H9 (cell line): ENCODE measurements around the gene CEP120. TPM values are rescaled to one million over a fixed set of nuclear protein-coding genes. Genes with fewer than 3 reads are reported as not detected.

Source experiments
- DNase-seq: peaks from one replicate; pipeline ENCODE4 v3.0.0-alpha.2; 2017
- H2AFZ ChIP-seq: one replicate; pipeline ENCODE4 v1.6.1; 2013; ENCODE audit warnings: mild to moderate bottlenecking, low read length, control low read depth, moderate library complexity
- H2AK5ac ChIP-seq: 2 replicates; pipeline ENCODE4 v1.6.1; 2013; ENCODE audit warnings: low read length, control low read depth, mixed read lengths; ENCODE audit not compliant: insufficient read length
- H2BK120ac ChIP-seq: one replicate; pipeline ENCODE4 v1.6.1; 2013; ENCODE audit warnings: low read depth, mild to moderate bottlenecking, low read length, control low read depth, inconsistent platforms; ENCODE audit not compliant: poor library complexity, severe bottlenecking
- H2BK12ac ChIP-seq: 2 replicates; pipeline ENCODE4 v1.6.1; 2013; ENCODE audit warnings: low read length, control low read depth, mixed read lengths, low read depth; ENCODE audit not compliant: insufficient read length
- H2BK15ac ChIP-seq: 2 replicates; pipeline ENCODE4 v1.6.1; 2013; ENCODE audit warnings: low read depth, low read length, control low read depth
- H2BK20ac ChIP-seq: one replicate; pipeline ENCODE4 v1.6.1; 2013; ENCODE audit warnings: low read depth, mild to moderate bottlenecking, low read length, control low read depth, inconsistent platforms; ENCODE audit not compliant: poor library complexity, severe bottlenecking
- H2BK5ac ChIP-seq: 2 replicates; pipeline ENCODE4 v1.6.1; 2013; ENCODE audit warnings: low read length, control low read depth, mixed read lengths; ENCODE audit not compliant: insufficient read length
- H3K14ac ChIP-seq: 2 replicates; pipeline ENCODE4 v1.6.1; 2013; ENCODE audit warnings: low read length, control low read depth; ENCODE audit not compliant: insufficient read depth
- H3K18ac ChIP-seq: 2 replicates; pipeline ENCODE4 v1.6.1; 2013; ENCODE audit warnings: low read depth, mild to moderate bottlenecking, mixed read lengths, low read length, control low read depth; ENCODE audit not compliant: insufficient read length
- H3K23ac ChIP-seq: 2 replicates; pipeline ENCODE4 v1.6.1; 2013; ENCODE audit warnings: low read length, control low read depth, mixed read lengths, low read depth; ENCODE audit not compliant: insufficient read length
- H3K23me2 ChIP-seq: 2 replicates; pipeline ENCODE4 v1.6.1; 2013; ENCODE audit warnings: low read depth, mild to moderate bottlenecking, mixed read lengths, low read length, control low read depth; ENCODE audit not compliant: insufficient read length, poor library complexity, severe bottlenecking
- H3K27ac ChIP-seq: 2 replicates; pipeline ENCODE4 v1.5.1; 2013; ENCODE audit warnings: low read length, control low read depth, mixed read lengths, low read depth; ENCODE audit not compliant: insufficient read length
- H3K27me3 ChIP-seq: 2 replicates; pipeline ENCODE4 v1.6.1; 2013; ENCODE audit warnings: low read length, control low read depth, inconsistent platforms; ENCODE audit not compliant: insufficient read depth
- H3K4ac ChIP-seq: 2 replicates; pipeline ENCODE4 v1.6.1; 2013; ENCODE audit warnings: low read depth, mild to moderate bottlenecking, control low read depth, inconsistent platforms, low read length, moderate library complexity
- H3K4me1 ChIP-seq: 2 replicates; pipeline ENCODE4 v1.6.1; 2013; ENCODE audit warnings: low read length, control low read depth, inconsistent platforms; ENCODE audit not compliant: insufficient read depth
- H3K4me2 ChIP-seq: 2 replicates; pipeline ENCODE4 v1.6.1; 2013; ENCODE audit warnings: low read length, control low read depth, mixed read lengths; ENCODE audit not compliant: insufficient read length, insufficient read depth
- H3K56ac ChIP-seq: 2 replicates; pipeline ENCODE4 v1.6.1; 2013; ENCODE audit warnings: low read depth, mild to moderate bottlenecking, mixed read lengths, low read length, control low read depth; ENCODE audit not compliant: insufficient read length
- H3K79me1 ChIP-seq: 2 replicates; pipeline ENCODE4 v1.6.1; 2013; ENCODE audit warnings: low read depth, mild to moderate bottlenecking, moderate library complexity, low read length, control low read depth, inconsistent platforms; ENCODE audit not compliant: insufficient read depth, poor library complexity, severe bottlenecking
- H3K79me2 ChIP-seq: 2 replicates; pipeline ENCODE4 v1.6.1; 2013; ENCODE audit warnings: low read length, control low read depth, inconsistent platforms; ENCODE audit not compliant: insufficient read depth
- H3K9ac ChIP-seq: 2 replicates; pipeline ENCODE4 v1.6.1; 2013; ENCODE audit warnings: low read length, control low read depth, mixed read lengths; ENCODE audit not compliant: insufficient read length; ENCODE audit errors: extremely low read depth
- H3K9me3 ChIP-seq: one replicate; pipeline ENCODE4 v1.6.1; 2013; ENCODE audit warnings: low read depth, low read length, inconsistent platforms; ENCODE audit not compliant: control insufficient read depth
- H3T11ph ChIP-seq: one replicate; pipeline ENCODE4 v1.6.1; 2013; ENCODE audit warnings: mild to moderate bottlenecking, low read length, control low read depth, inconsistent platforms
- H4K20me1 ChIP-seq: one replicate; pipeline ENCODE4 v1.6.1; 2013; ENCODE audit not compliant: control insufficient read depth, insufficient read length, insufficient read depth
- H4K5ac ChIP-seq: 2 replicates; pipeline ENCODE4 v1.6.1; 2013; ENCODE audit warnings: low read depth, mild to moderate bottlenecking, mixed read lengths, low read length, control low read depth; ENCODE audit not compliant: insufficient read length
- H4K8ac ChIP-seq: replicated peaks from 2 replicates; pipeline ENCODE4 v1.6.1; 2013; ENCODE audit warnings: low read length, control low read depth, mixed read lengths, low read depth; ENCODE audit not compliant: insufficient read length
- H4K91ac ChIP-seq: 2 replicates; pipeline ENCODE4 v1.6.1; 2013; ENCODE audit warnings: low read depth, mild to moderate bottlenecking, moderate library complexity, mixed read lengths, low read length, control low read depth; ENCODE audit not compliant: insufficient read length
- H3K27ac Mint-ChIP-seq, 3 experiments: 2 replicates in 2 of 3; 3 replicates in 1 of 3; pipeline ENCODE4 v1.8.0; 2020 to 2021; ENCODE audit warnings: mixed read lengths in 3 of 3, mild to moderate bottlenecking in 1 of 3, moderate library complexity in 1 of 3
- H3K27me3 Mint-ChIP-seq: 2 replicates; pipeline ENCODE4 v1.8.0; 2021; ENCODE audit warnings: low read depth, mild to moderate bottlenecking, moderate library complexity, mixed read lengths
- H3K36me3 Mint-ChIP-seq, 3 experiments: 2 replicates in 2 of 3; 3 replicates in 1 of 3; pipeline ENCODE4 v1.8.0; 2020 to 2021; ENCODE audit warnings: low read depth in 3 of 3, mixed read lengths in 3 of 3; ENCODE audit not compliant: insufficient read depth in 1 of 3
- H3K4me1 Mint-ChIP-seq, 2 experiments: 2 replicates each; pipeline ENCODE4 v1.8.0; 2020; ENCODE audit warnings: mixed read lengths in 2 of 2
- H3K4me3 Mint-ChIP-seq, 2 experiments: 2 replicates in 1 of 2; 3 replicates in 1 of 2; pipeline ENCODE4 v1.8.0; 2020 to 2021; ENCODE audit warnings: mild to moderate bottlenecking in 2 of 2, mixed read lengths in 2 of 2, moderate library complexity in 1 of 2
- H3K9me3 Mint-ChIP-seq, 2 experiments: 2 replicates in 1 of 2; 3 replicates in 1 of 2; pipeline ENCODE4 v1.8.0; 2020; ENCODE audit warnings: mild to moderate bottlenecking in 2 of 2, mixed read lengths in 2 of 2, moderate library complexity in 1 of 2
- CTCF ChIP-seq: fragments of 200-600 bp; sonication (generic); conservative IDR thresholded peaks from 3 replicates; pipeline ENCODE4 v1.8.0; 2021; ENCODE audit warnings: antibody characterized with exemption, mild to moderate bottlenecking
- WGBS: extraction: QIAGEN DNeasy Blood & Tissue Kit; methylation state at CpG from one replicate; pipeline ENCODE4 v1.1.7; 2013; ENCODE audit warnings: missing lambda C conversion rate, low lambda C conversion rate, mixed read lengths; ENCODE audit not compliant: insufficient read length; ENCODE audit errors: extremely low coverage; 5-methylcytosine and 5-hydroxymethylcytosine counted together
- total RNA-seq: library from RNA; stranded (reverse); gene quantifications from 2 replicates; pipeline ENCODE4 v1.2.1, GENCODE V29; 2021

CEP120 gene
- total RNA-seq, 1 experiment from 2014 or later = 22.5 TPM

GRCh38 chr5:123434796-123435195 is 11.6 kb upstream of the CEP120 start:
- Mint-ChIP-seq H3K4me3 (no peak overlapping the region), H3K27me3 (0 out of 2 replicates have a peak, but pooled peaks cover 2% of the 10 kb centered on the region), H3K4me1 (peaks cover 11 to 13% of the 10 kb centered on the region in 2 experiments), H3K27ac (no peak overlapping the region), H3K9me3 (no peaks in the 10 kb centered on the region), H3K36me3 (no peaks in the 10 kb centered on the region)
- H3K4ac ChIP-seq = no peak overlapping the region
- H2BK15ac ChIP-seq = no peak overlapping the region
- H3K27me3 ChIP-seq = no peaks in the 10 kb centered on the region
- H4K8ac ChIP-seq = no peak overlapping the region
- H3K79me2 ChIP-seq = no peaks in the 10 kb centered on the region; the same call in 1 of the 2 replicates
- H3K9me3 ChIP-seq = no peaks in the 10 kb centered on the region
- H3K9ac ChIP-seq = no peak overlapping the region
- H3K4me2 ChIP-seq = no peak overlapping the region
- H2AK5ac ChIP-seq = no peak overlapping the region
- H3K18ac ChIP-seq = no peak overlapping the region
- H3K56ac ChIP-seq = no peak overlapping the region
- no CpG with 5 or more reads among the region's 1 CpG for WGBS
- no peaks in the 10 kb centered on the region for H4K20me1 ChIP-seq
- no peak overlapping the region for H2BK5ac ChIP-seq
- H4K91ac ChIP-seq = no peak overlapping the region
- H3K14ac ChIP-seq = no peak overlapping the region
- H2BK20ac ChIP-seq = no peak overlapping the region
- H3K23ac ChIP-seq = no peak overlapping the region
- H2BK120ac ChIP-seq = no peak overlapping the region
- no peak overlapping the region for H3K27ac ChIP-seq
- no peak overlapping the region for H4K5ac ChIP-seq
- no peak overlapping the region for H2BK12ac ChIP-seq
- H3T11ph ChIP-seq = no peak overlapping the region
- no peaks in the 10 kb centered on the region for H3K23me2 ChIP-seq
- H2AFZ ChIP-seq = no peak overlapping the region
- no peak for DNase-seq
- no peaks in the 10 kb centered on the region for H3K4me1 ChIP-seq
- TF ChIP-seq CTCF = no peak
- no peaks in the 10 kb centered on the region for H3K79me1 ChIP-seq
